ENCODE results near the gene SELENOT.

Gene SELENOT

DNA sequence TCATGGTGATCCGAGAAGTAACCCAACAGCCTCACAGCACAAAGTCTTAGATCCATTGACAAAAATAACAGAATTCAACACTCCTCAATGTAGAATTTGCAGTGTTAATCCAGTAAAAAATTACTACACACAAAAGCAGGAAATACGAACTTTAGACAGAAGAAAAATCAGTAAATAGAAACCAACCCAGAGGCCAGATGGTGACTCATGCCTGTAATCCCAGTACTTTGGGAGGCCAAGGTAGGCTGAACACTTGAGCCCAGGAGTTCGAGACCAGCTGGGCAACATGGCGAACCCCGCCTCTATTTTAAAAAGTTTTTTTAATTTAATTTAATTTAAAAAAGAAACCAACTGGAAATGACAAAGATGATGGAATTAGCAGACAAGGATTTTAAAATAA, 36.1 kb downstream of the SELENOT start:
- TF ChIP-seq ZFX (IDR thresholded peaks at IDR 0.05) = no peak
- TF ChIP-seq CTCF (conservative IDR thresholded peaks at IDR 0.05) = no peak

DNA sequence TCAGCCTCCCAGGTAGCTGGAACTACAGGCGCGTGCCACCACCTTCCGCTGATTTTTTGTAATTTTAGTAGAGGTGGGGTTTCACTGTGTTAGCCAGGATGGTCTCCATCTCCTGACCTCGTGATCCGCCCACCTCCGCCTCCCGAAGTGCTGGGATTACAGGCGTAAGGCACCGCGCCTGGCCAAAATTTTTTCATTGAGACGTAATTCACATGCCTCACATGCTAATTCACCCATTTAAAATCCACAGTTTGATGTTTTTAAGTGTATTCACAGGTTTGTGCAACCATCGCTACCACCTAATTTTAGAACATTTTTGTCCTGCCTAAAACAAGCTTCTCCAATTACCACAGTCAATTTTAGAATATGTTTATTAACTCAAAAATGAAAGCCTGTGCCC, 37.1 kb downstream of the SELENOT start:
- H3K27ac ChIP-seq = no peak overlapping the region
- TF ChIP-seq ZFX (IDR thresholded peaks at IDR 0.05) = no peak
- TF ChIP-seq CTCF (conservative IDR thresholded peaks at IDR 0.05) = no peak

More for the DNA sequence above, 36.1 kb downstream of the SELENOT start:
- H3K27ac ChIP-seq = no peak overlapping the region

GRCh38 chr3:150653110-150653561, 50.0 kb downstream of the SELENOT start:
- no peak overlapping the region for H3K27ac ChIP-seq

DNA sequence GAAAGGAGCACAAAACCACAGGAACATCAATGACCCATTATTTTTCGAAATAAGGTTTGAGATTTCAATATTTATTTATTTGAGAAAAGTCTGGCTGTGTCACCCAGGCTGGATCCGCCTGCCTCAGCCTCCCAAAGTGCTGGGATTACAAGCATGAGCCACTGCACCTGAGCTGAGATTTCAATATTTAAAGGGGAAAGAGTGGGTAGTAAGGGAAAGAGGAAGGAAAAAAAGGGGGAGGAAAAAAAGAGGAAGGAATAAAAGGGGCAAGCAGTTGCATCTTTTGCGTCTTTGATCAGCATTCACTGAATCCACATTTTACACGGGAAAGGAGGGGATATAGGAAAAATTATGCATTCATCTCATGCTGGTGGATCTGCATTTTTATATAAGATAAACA, 53.2 kb downstream of the SELENOT start:
- H3K27ac ChIP-seq = no peak overlapping the region
- TF ChIP-seq CTCF (conservative IDR thresholded peaks at IDR 0.05) (no peak), ZFX (IDR thresholded peaks at IDR 0.05) (no peak)

More at GRCh38 chr3:150653110-150653561, 50.0 kb downstream of the SELENOT start:
- TF ChIP-seq ZFX (IDR thresholded peaks at IDR 0.05) = no peak
- TF ChIP-seq CTCF (conservative IDR thresholded peaks at IDR 0.05) = no peak

DNA sequence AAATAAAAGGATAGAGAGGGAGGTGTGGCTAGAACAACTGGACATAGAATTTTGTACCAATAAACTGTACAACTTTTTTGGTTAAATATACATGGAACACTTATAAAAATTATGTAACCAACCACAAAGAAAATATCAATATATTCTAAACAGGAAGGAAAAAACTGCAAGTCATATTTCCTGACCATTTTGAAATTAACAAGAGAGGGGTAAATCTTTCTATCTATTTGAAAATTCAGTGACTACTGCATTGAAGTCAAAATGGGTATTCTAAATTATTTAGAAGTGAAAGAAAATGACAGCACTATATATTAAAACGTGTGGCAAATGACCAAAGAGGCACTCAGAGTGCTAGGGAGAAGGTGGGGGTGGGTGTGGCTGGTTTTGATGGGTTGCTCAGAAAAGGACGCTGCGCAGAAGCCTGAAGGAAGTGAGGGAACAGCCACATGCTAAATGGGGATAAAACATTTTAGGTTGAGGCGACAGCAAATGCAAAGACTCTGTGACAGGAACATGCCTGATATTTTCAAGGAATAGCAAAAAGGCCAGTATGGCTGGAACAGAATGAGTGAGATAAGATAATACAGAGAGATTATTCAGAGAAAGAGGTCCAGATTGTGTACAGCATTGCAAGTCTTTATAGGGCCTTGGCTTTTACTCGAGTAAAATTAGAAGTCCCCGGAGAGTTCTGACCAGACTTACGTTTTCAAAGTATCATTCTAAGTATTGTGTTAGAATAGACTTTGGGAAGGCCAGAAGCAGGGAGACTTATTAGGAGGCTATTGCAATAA, 59.5 kb downstream of the SELENOT start:
- no peak overlapping the region for H3K27ac ChIP-seq
- no peak for TF ChIP-seq CTCF (conservative IDR thresholded peaks at IDR 0.05)
- TF ChIP-seq ZFX (IDR thresholded peaks at IDR 0.05) = no peak

GRCh38 chr3:150663461-150663860, 60.3 kb downstream of the SELENOT start:
- H3K27ac ChIP-seq = no peak overlapping the region
- TF ChIP-seq ZFX (IDR thresholded peaks at IDR 0.05) (no peak), CTCF (conservative IDR thresholded peaks at IDR 0.05) (no peak)

GRCh38 chr3:150666167-150666566, 63.0 kb downstream of the SELENOT start:
- H3K27ac ChIP-seq = no peak overlapping the region
- TF ChIP-seq ZFX (IDR thresholded peaks at IDR 0.05) = no peak
- no peak for TF ChIP-seq CTCF (conservative IDR thresholded peaks at IDR 0.05)

Data from C4-2B (cell line).